ENCODE measurements around the gene IGDCC3. TPM values are rescaled to one million over a fixed set of nuclear protein-coding genes. Genes with fewer than 3 reads are reported as not detected.
A peak's percentile ranks its signal among the peaks of the same experiment; 100 is the strongest.

The IGDCC3 gene
- total and polyA plus RNA-seq, 2 donors (not counting 3 experiments of a cell fraction or from before 2014, with no cell fraction given), result 0.03 TPM; not detected in 1

DNA sequence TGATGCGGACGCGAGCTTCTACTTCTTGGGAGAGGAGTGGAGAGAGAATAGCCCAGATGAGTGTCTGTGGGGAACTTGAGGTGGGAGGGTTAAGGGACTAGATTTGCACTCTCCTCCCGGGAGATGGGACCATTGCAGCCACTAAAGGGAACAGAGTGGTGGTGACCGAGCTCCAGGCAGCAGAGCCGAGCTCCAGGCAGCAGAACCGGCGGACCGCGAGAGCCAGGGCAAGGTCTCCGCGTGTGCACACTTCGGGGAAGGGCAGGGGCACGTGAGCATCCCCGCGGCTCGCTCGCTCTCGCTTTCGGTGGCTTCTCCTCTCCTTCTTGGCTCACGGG lies 1.1 kb downstream of the IGDCC3 start:
- peak; percentile 10 for DNase-seq (ENCODE audit: low read depth, low spot score)

More for the DNA sequence above, 1.1 kb downstream of the IGDCC3 start:
- dilution Hi-C loops (cut with MboI; ENCODE audit: extremely low pct_ligation_motif_present, low sequenced_read_pairs) (no loop called here), intact Hi-C loops (cut with micrococcal nuclease) (no loop called here)
- CTCF ChIA-PET, result interaction anchor here (1.0 to 2.0 kb wide), 4 partner anchors 9 to 58 kb away, joined by 3 to 14 read pairs (median 4); no protein-coding TSS in a partner anchor
- Histone ChIP-seq H3K79me2 (ENCODE audit: control insufficient read depth, insufficient read depth, low read length) (no peaks in the 10 kb centered on the region), H3K4me2 (ENCODE audit: insufficient read depth, low read length) (no peak overlapping the region), H3K9me1 (replicated peaks; ENCODE audit: control insufficient read depth, extremely low read depth, insufficient read depth, low read length) (no peaks in the 10 kb centered on the region), H3K9ac (replicated peaks; ENCODE audit: extremely low read depth, insufficient read depth, low read length) (no peak overlapping the region), H3K4me1 (ENCODE audit: control insufficient read depth, extremely low read depth, insufficient read depth, low read length) (peaks cover 3% of the 10 kb centered on the region), H3K27ac (ENCODE audit: insufficient read depth, low read depth, low read length) (no peak overlapping the region), H2AFZ (ENCODE audit: low read depth, low read length) (peak overlapping the region; percentile 37), H4K20me1 (replicated peaks; ENCODE audit: control insufficient read depth, extremely low read depth, insufficient read depth, low read length) (no peaks in the 10 kb centered on the region), H3K36me3 (ENCODE audit: control insufficient read depth in 2 of 2, extremely low read depth in 1 of 2, insufficient read depth in 2 of 2, low read length in 2 of 2) (no peaks in the 10 kb centered on the region), H3K27me3 (ENCODE audit: control insufficient read depth in 2 of 2, insufficient read depth in 2 of 2, low read length in 2 of 2) (peaks cover 40 to 45% of the 10 kb centered on the region in 2 experiments), H3K4me3 (replicated peaks in 1 of 3; ENCODE audit: insufficient read depth in 1 of 3, low read depth in 1 of 3, low read length in 3 of 3) (peak overlapping the region in 2 of 3 experiments; percentile 2 to 32), H3K9me3 (replicated peaks; ENCODE audit: control insufficient read depth, insufficient read depth, low read length) (no peaks in the 10 kb centered on the region)
- FAIRE-seq, result no peak
- POLR2A ChIA-PET, result interaction anchor here (0.8 kb wide), 1 partner anchor 72 kb away, joined by 3 read pairs; the partner anchor contains the start of gene RNU5B-1
- no TSS peak for BruUV-seq (replicated peaks)
- TF ChIP-seq JUN (IDR thresholded peaks at IDR 0.05; ENCODE audit: borderline replicate concordance, insufficient read depth, insufficient read length, low read depth) (no peak), GATA2 (IDR thresholded peaks at IDR 0.05; ENCODE audit: insufficient read depth, insufficient read length, low read depth, low read length) (no peak), EZH2 (IDR thresholded peaks at IDR 0.05; ENCODE audit: borderline replicate concordance, low read depth, low read length, severe bottlenecking) (peak; percentile 94), POLR2AphosphoS5 (IDR thresholded peaks at IDR 0.05; ENCODE audit: insufficient read depth, low read depth, low read length) (no peak), MYC (IDR thresholded peaks at IDR 0.05; ENCODE audit: low read depth, low read length) (no peak), FOS (IDR thresholded peaks at IDR 0.05; ENCODE audit: borderline replicate concordance, insufficient read depth, low read length) (no peak)
- TF ChIP-seq, protein P1, sequence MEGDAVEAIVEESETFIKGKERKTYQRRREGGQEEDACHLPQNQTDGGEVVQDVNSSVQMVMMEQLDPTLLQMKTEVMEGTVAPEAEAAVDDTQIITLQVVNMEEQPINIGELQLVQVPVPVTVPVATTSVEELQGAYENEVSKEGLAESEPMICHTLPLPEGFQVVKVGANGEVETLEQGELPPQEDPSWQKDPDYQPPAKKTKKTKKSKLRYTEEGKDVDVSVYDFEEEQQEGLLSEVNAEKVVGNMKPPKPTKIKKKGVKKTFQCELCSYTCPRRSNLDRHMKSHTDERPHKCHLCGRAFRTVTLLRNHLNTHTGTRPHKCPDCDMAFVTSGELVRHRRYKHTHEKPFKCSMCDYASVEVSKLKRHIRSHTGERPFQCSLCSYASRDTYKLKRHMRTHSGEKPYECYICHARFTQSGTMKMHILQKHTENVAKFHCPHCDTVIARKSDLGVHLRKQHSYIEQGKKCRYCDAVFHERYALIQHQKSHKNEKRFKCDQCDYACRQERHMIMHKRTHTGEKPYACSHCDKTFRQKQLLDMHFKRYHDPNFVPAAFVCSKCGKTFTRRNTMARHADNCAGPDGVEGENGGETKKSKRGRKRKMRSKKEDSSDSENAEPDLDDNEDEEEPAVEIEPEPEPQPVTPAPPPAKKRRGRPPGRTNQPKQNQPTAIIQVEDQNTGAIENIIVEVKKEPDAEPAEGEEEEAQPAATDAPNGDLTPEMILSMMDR (IDR thresholded peaks at IDR 0.05; ENCODE audit: extremely low read depth in 1 of 2, insufficient read depth in 1 of 2, low read depth in 1 of 2, low read length in 2 of 2), result no peak
